ENCODE results near the gene CFAP74. TPM values are rescaled to one million over a fixed set of nuclear protein-coding genes. Genes with fewer than 3 reads are reported as not detected.

CFAP74 gene
- total and polyA plus RNA-seq, 9 of the 15 experiments (the other 6 are each of a cell fraction or from before 2014, with no cell fraction given), result 0.03 to 0.15 (median 0.05) TPM; not detected in 6

- ChIA-PET POLR2A (interaction anchor here (0.5 to 0.8 kb wide), 6 partner anchors 13 to 320 kb away, joined by 3 to 5 read pairs (median 3); no protein-coding TSS in a partner anchor), CTCF (ENCODE audit: low intra/inter-chr PET ratio) (no interaction called here)
- no TSS peak for BruUV-seq (replicated peaks)
- no peaks in the 10 kb centered on the region for H3K36me3 ChIP-seq (ENCODE audit: control insufficient read depth, insufficient read depth, low read length)
- WGBS (ENCODE audit: insufficient coverage, low coverage, missing lambda C conversion rate), result 71% methylated on average over 22 of the region's 22 CpGs
- peaks cover 12 to 66% of the 10 kb centered on the region in 2 experiments; a peak in 4 of 5 replicates for H3K4me1 ChIP-seq (replicated peaks in 1 of 2; ENCODE audit: control insufficient read depth in 2 of 2, insufficient read depth in 2 of 2, low read length in 2 of 2)
- H4K20me1 ChIP-seq (replicated peaks; ENCODE audit: control insufficient read depth, insufficient read depth, low read length), result 0 out of 2 replicates have a peak, but pooled peaks cover 4% of the 10 kb centered on the region
- no peak for TF ChIP-seq SREBF2 (CRISPR knock-in tag; IDR thresholded peaks at IDR 0.05)
- TF ChIP-seq RBM39 (optimal IDR thresholded peaks at IDR 0.05; ENCODE audit: low read depth, low read length), result no peak
- TF ChIP-seq ZNF347 (CRISPR knock-in tag; IDR thresholded peaks at IDR 0.05; ENCODE audit: low read depth), result no peak
- TF ChIP-seq TCF7L2 (IDR thresholded peaks at IDR 0.05; ENCODE audit: low read depth, low read length), result no peak
- TF ChIP-seq NONO (IDR thresholded peaks at IDR 0.05; ENCODE audit: low read depth in 2 of 2, low read length in 1 of 2), result no peak
- TF ChIP-seq ZNF384 (IDR thresholded peaks at IDR 0.05; ENCODE audit: low read depth, low read length), result no peak
- TF ChIP-seq PPARD (CRISPR knock-in tag; IDR thresholded peaks at IDR 0.05), result no peak
- no peak for TF ChIP-seq PML (IDR thresholded peaks at IDR 0.05; ENCODE audit: low read length)
- TF ChIP-seq ZNF655 (CRISPR knock-in tag; IDR thresholded peaks at IDR 0.05), result no peak
- no peak for TF ChIP-seq SMARCC2 (IDR thresholded peaks at IDR 0.05; ENCODE audit: low read depth)
- TF ChIP-seq RNF219 (CRISPR knock-in tag; IDR thresholded peaks at IDR 0.05), result no peak
- no peak overlapping the region for H2AFZ ChIP-seq (ENCODE audit: low read depth, low read length)
- no peak overlapping the region for H3K27ac ChIP-seq (ENCODE audit: extremely low read depth, low read depth, low read length)
- FAIRE-seq (no peak), ATAC-seq (no peak), DNase-seq (ENCODE audit: extremely low read depth in 1 of 4, low spot score in 3 of 4) (no peak)
- peak overlapping the region in 1 of 2 experiments; percentile 53; a peak in 2 of 4 replicates for H3K9ac ChIP-seq (ENCODE audit: insufficient read depth in 1 of 2, low read depth in 2 of 2, low read length in 2 of 2)
- intact Hi-C loops (cut with micrococcal nuclease), result no loop called here
- no peaks in the 10 kb centered on the region for H3K27me3 ChIP-seq (ENCODE audit: control insufficient read depth in 2 of 2, insufficient read depth in 2 of 2, low read length in 2 of 2)
- H3K4me3 ChIP-seq, result no peak overlapping the region
- no peaks in the 10 kb centered on the region for H3K9me1 ChIP-seq (ENCODE audit: control insufficient read depth, insufficient read depth, low read length)
- H3K9me3 ChIP-seq (replicated peaks; ENCODE audit: control insufficient read depth, insufficient read depth, low read depth, low read length), result no peaks in the 10 kb centered on the region
- H3K4me2 ChIP-seq (ENCODE audit: insufficient read depth, low read length), result no peak overlapping the region
- H3K79me2 ChIP-seq (ENCODE audit: control insufficient read depth, insufficient read depth, low read length), result peaks cover 7% of the 10 kb centered on the region; the same call in 2 of the 3 replicates
- in situ Hi-C loops (cut with MboI), result loop anchor here (10.0 kb wide), 1 partner anchor 546 kb away; no protein-coding TSS in a partner anchor
Observed at GRCh38 chr1:1910651-1911331, 92.8 kb downstream of the CFAP74 start.
